WTC11 (cell line): Measurements from ENCODE around the gene MICAL3. TPM values are rescaled to one million over a fixed set of nuclear protein-coding genes. Genes with fewer than 3 reads are reported as not detected.
"Not testable (repeated sequence)": the region's sequence is repeated elsewhere in the genome, so short reads cannot be mapped to it uniquely, and the experiment has no call there.

Source experiments
- ATAC-seq: fragments of 200-7000 bp; cut with Tn5 transposase; 2 replicates; pipeline ENCODE4 v1.10.0; 2021; ENCODE audit warnings: mild to moderate bottlenecking, moderate library complexity
- CTCF ChIA-PET: fragments of 300-600 bp; sonication (Branson Sonifier 250); formaldehyde crosslinking; loops from one replicate; lab custom pipeline; 2021; ENCODE audit warnings: antibody characterized with exemption; lab: Charles Lee
- POLR2A ChIA-PET: fragments of 350-600 bp; sonication (Branson Sonifier 250); formaldehyde crosslinking; loops from one replicate; lab custom pipeline; 2021; ENCODE audit warnings: antibody characterized with exemption; lab: Charles Lee
- DNase-seq: peaks from one replicate; pipeline ENCODE4 v3.0.0; 2021; ENCODE audit warnings: low spot score
- H3K27ac Mint-ChIP-seq: 2 replicates; pipeline ENCODE4 v1.8.0; 2021; ENCODE audit warnings: mixed read lengths
- H3K27me3 Mint-ChIP-seq: 2 replicates; pipeline ENCODE4 v1.8.0; 2021; ENCODE audit warnings: low read depth, mild to moderate bottlenecking, moderate library complexity, mixed read lengths
- H3K36me3 Mint-ChIP-seq: 2 replicates; pipeline ENCODE4 v1.8.0; 2021; ENCODE audit warnings: mixed read lengths
- H3K4me1 Mint-ChIP-seq: 2 replicates; pipeline ENCODE4 v1.8.0; 2022; ENCODE audit warnings: mixed read lengths
- H3K4me3 Mint-ChIP-seq: 2 replicates; pipeline ENCODE4 v1.8.0; 2021; ENCODE audit warnings: mild to moderate bottlenecking, moderate library complexity, mixed read lengths
- H3K9me3 Mint-ChIP-seq: 2 replicates; pipeline ENCODE4 v1.8.0; 2021; ENCODE audit warnings: mixed read lengths
- GABPB1 ChIP-seq: sonication (generic); formaldehyde crosslinking; IDR thresholded peaks from 2 replicates; pipeline ENCODE4 v1.8.1; 2023; ENCODE audit warnings: mild to moderate bottlenecking, missing genetic modification reagents
- JUN ChIP-seq: sonication (generic); formaldehyde crosslinking; IDR thresholded peaks from 2 replicates; pipeline ENCODE4 v1.8.0; 2023; ENCODE audit warnings: mild to moderate bottlenecking, missing genetic modification reagents
- NR2C2 ChIP-seq: sonication (generic); formaldehyde crosslinking; IDR thresholded peaks from 2 replicates; pipeline ENCODE4 v1.8.0; 2022; ENCODE audit warnings: mild to moderate bottlenecking, missing genetic modification reagents
- OVOL2 ChIP-seq: fragments of 250-450 bp; sonication (Bioruptor Pico); IDR thresholded peaks from 2 replicates; pipeline ENCODE4 v1.9.0; 2021; ENCODE audit warnings: mild to moderate bottlenecking, borderline replicate concordance
- USF2 ChIP-seq: sonication (generic); formaldehyde crosslinking; IDR thresholded peaks from 2 replicates; pipeline ENCODE4 v1.8.1; 2023; ENCODE audit warnings: mild to moderate bottlenecking, missing genetic modification reagents, moderate library complexity
- ZBTB43 ChIP-seq: sonication (generic); formaldehyde crosslinking; IDR thresholded peaks from 2 replicates; pipeline ENCODE4 v1.8.1; 2023; ENCODE audit warnings: mild to moderate bottlenecking, missing genetic modification reagents
- ZNF138 ChIP-seq: sonication (generic); formaldehyde crosslinking; conservative IDR thresholded peaks from 2 replicates; pipeline ENCODE4 v1.8.1; 2022; ENCODE audit warnings: mild to moderate bottlenecking, moderate library complexity, missing genetic modification reagents
- ZNF232 ChIP-seq: sonication (generic); formaldehyde crosslinking; IDR thresholded peaks from 2 replicates; pipeline ENCODE4 v1.8.0; 2022; ENCODE audit warnings: mild to moderate bottlenecking, missing genetic modification reagents
- ZNF317 ChIP-seq: sonication (generic); formaldehyde crosslinking; IDR thresholded peaks from 2 replicates; pipeline ENCODE4 v1.8.1; 2023; ENCODE audit warnings: low read depth, mild to moderate bottlenecking, moderate library complexity, missing genetic modification reagents, borderline replicate concordance
- ZNF396 ChIP-seq: fragments of 250-450 bp; sonication (Bioruptor Pico); IDR thresholded peaks from 2 replicates; pipeline ENCODE4 v1.8.0; 2021; ENCODE audit warnings: mild to moderate bottlenecking, moderate library complexity, borderline replicate concordance
- ZNF532 ChIP-seq: fragments of 250-450 bp; sonication (Bioruptor Pico); IDR thresholded peaks from 2 replicates; pipeline ENCODE4 v1.9.0; 2021; ENCODE audit warnings: mild to moderate bottlenecking, borderline replicate concordance
- ZNF671 ChIP-seq: fragments of 250-450 bp; sonication (Bioruptor Pico); IDR thresholded peaks from 2 replicates; pipeline ENCODE4 v1.8.0; 2021; ENCODE audit warnings: mild to moderate bottlenecking
- total RNA-seq: library from RNA; stranded (reverse); gene quantifications from 3 replicates; pipeline ENCODE4 v1.2.3, GENCODE V29; 2021
- TF ChIP-seq, protein P1 (sequence below): sonication (generic); formaldehyde crosslinking; conservative IDR thresholded peaks from 2 replicates; pipeline ENCODE4 v1.8.1; 2022; ENCODE audit warnings: mild to moderate bottlenecking, missing genetic modification reagents

The MICAL3 gene
- total RNA-seq, 1 experiment from 2014 or later = 41.2 TPM

GRCh38 chr22:17997456-17997855 lies 26.9 kb downstream of the MICAL3 start (continued):
- TF ChIP-seq ZNF532 (CRISPR knock-in tag) (no peak), NR2C2 (no peak), GABPB1 (CRISPR knock-in tag) (no peak), USF2 (CRISPR knock-in tag) (no peak), ZBTB43 (no peak)

GRCh38 chr22:17995256-17995655 lies 29.1 kb downstream of the MICAL3 start:
- H3K27me3 Mint-ChIP-seq, H3K9me3 Mint-ChIP-seq, H3K4me3 Mint-ChIP-seq, ATAC-seq, POLR2A ChIA-PET, DNase-seq, H3K36me3 Mint-ChIP-seq: not testable (repeated sequence)
- peaks cover 45% of the 10 kb centered on the region for H3K4me1 Mint-ChIP-seq
- H3K27ac Mint-ChIP-seq = peak overlapping the region; percentile 78
- CTCF ChIA-PET = interaction anchor here (0.7 kb wide), 1 partner anchor 15 kb away, joined by 3 read pairs; no protein-coding TSS in a partner anchor

GRCh38 chr22:17994424-17995108 lies 29.8 kb downstream of the MICAL3 start:
- ATAC-seq (no peak), DNase-seq (no peak)
- ChIA-PET POLR2A (no interaction called here), CTCF (interaction anchor here (0.7 to 1.0 kb wide), 2 partner anchors 15 to 106 kb away, joined by 3 read pairs; no protein-coding TSS in a partner anchor)
- H3K27ac Mint-ChIP-seq = peak overlapping the region; percentile 78
- H3K4me3 Mint-ChIP-seq = no peak overlapping the region
- no peaks in the 10 kb centered on the region for H3K9me3 Mint-ChIP-seq
- no peaks in the 10 kb centered on the region for H3K36me3 Mint-ChIP-seq
- TF ChIP-seq ZNF232 (CRISPR knock-in tag) (no peak), OVOL2 (CRISPR knock-in tag) (no peak), ZNF138 (no peak), USF2 (CRISPR knock-in tag) (no peak), JUN (CRISPR knock-in tag) (no peak), ZNF317 (CRISPR knock-in tag) (no peak), ZNF671 (no peak), ZNF396 (CRISPR knock-in tag) (no peak)
- TF ChIP-seq, protein P1, sequence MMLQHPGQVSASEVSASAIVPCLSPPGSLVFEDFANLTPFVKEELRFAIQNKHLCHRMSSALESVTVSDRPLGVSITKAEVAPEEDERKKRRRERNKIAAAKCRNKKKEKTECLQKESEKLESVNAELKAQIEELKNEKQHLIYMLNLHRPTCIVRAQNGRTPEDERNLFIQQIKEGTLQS (CRISPR knock-in tag) = no peak
- H3K27me3 Mint-ChIP-seq = no peaks in the 10 kb centered on the region
- H3K4me1 Mint-ChIP-seq = peaks cover 45% of the 10 kb centered on the region

- H3K27ac Mint-ChIP-seq, CTCF ChIA-PET, ATAC-seq: not testable (repeated sequence)
Measured at GRCh38 chr22:17992976-17993375, 31.4 kb downstream of the MICAL3 start.

GRCh38 chr22:17991992-17992391 lies 32.4 kb downstream of the MICAL3 start:
- POLR2A ChIA-PET, H3K27me3 Mint-ChIP-seq, DNase-seq, ATAC-seq, CTCF ChIA-PET, H3K9me3 Mint-ChIP-seq, H3K27ac Mint-ChIP-seq, H3K4me3 Mint-ChIP-seq, H3K36me3 Mint-ChIP-seq: not testable (repeated sequence)
- H3K4me1 Mint-ChIP-seq = peaks cover 55% of the 10 kb centered on the region

More at GRCh38 chr22:17992976-17993375, 31.4 kb downstream of the MICAL3 start:
- H3K27me3 Mint-ChIP-seq, H3K36me3 Mint-ChIP-seq, DNase-seq, H3K9me3 Mint-ChIP-seq, POLR2A ChIA-PET, H3K4me3 Mint-ChIP-seq: not testable (repeated sequence)
- peaks cover 55% of the 10 kb centered on the region for H3K4me1 Mint-ChIP-seq
